Esophagus (tissue), 2 donors: ENCODE data around the gene LAPTM4A. TPM values are rescaled to one million over a fixed set of nuclear protein-coding genes. Genes with fewer than 3 reads are reported as not detected.

Source experiments
- H3K27ac ChIP-seq, 2 donors: one replicate each; pipeline ENCODE4 v1.5.1; 2013; ENCODE audit warnings: low read depth in 2 of 2, mild to moderate bottlenecking in 2 of 2, inconsistent platforms in 1 of 2, low read length in 1 of 2, moderate library complexity in 1 of 2
- H3K27me3 ChIP-seq, 2 donors: one replicate each; pipeline ENCODE4 v1.6.1; 2013; ENCODE audit warnings: low read length in 2 of 2, control low read depth in 1 of 2, mild to moderate bottlenecking in 1 of 2; ENCODE audit not compliant: insufficient read depth in 2 of 2, control insufficient read depth in 1 of 2
- H3K36me3 ChIP-seq, 2 donors: one replicate each; pipeline ENCODE4 v1.6.1; 2013; ENCODE audit warnings: low read length in 1 of 2; ENCODE audit not compliant: control insufficient read depth in 2 of 2, insufficient read depth in 2 of 2
- H3K4me1 ChIP-seq, 2 donors: one replicate each; pipeline ENCODE4 v1.6.1; 2013; ENCODE audit warnings: low read length in 1 of 2; ENCODE audit not compliant: control insufficient read depth in 2 of 2, insufficient read depth in 2 of 2
- H3K4me3 ChIP-seq, 2 donors: one replicate each; pipeline ENCODE4 v1.5.1; 2013; ENCODE audit warnings: low read length in 2 of 2, mild to moderate bottlenecking in 2 of 2, low read depth in 1 of 2, moderate library complexity in 1 of 2
- H3K9me3 ChIP-seq, 2 donors: one replicate each; pipeline ENCODE4 v1.6.1; 2013; ENCODE audit warnings: mild to moderate bottlenecking in 2 of 2, low read depth in 1 of 2, low read length in 1 of 2, moderate library complexity in 1 of 2; ENCODE audit not compliant: control insufficient read depth in 2 of 2, insufficient read depth in 1 of 2
- WGBS, 2 donors: extraction: QIAGEN DNeasy Blood & Tissue Kit; methylation state at CpG; one replicate each; pipeline ENCODE4 v1.1.7; 2013; 5-methylcytosine and 5-hydroxymethylcytosine counted together
- polyA plus RNA-seq, 2 donors: library from polyadenylated mRNA; stranded (reverse); fragments of 200-250 nt; gene quantifications; one replicate each; pipeline ENCODE4 v1.2.3, GENCODE V29; 2013
- donor health status: healthy with polysubstance abuse.
- donor health status: Bipolar disorder and iron deficiency.

The LAPTM4A gene
- polyA plus RNA-seq, 2 donors, result 57.7 to 148 TPM

GRCh38 chr2:20027705-20028434 is 23.6 kb downstream of the LAPTM4A start:
- WGBS, 2 donors, result 69 to 73% methylated on average over 3 of the region's 3 CpGs
- Histone ChIP-seq H3K9me3 (no peaks in the 10 kb centered on the region), H3K4me3 (no peak overlapping the region), H3K27ac (no peak overlapping the region), H3K4me1 (no peaks in the 10 kb centered on the region), H3K36me3 (peaks cover 3% of the 10 kb centered on the region in 2 donors), H3K27me3 (no peaks in the 10 kb centered on the region)

GRCh38 chr2:20027260-20027677 is 24.2 kb downstream of the LAPTM4A start:
- Histone ChIP-seq H3K9me3 (no peaks in the 10 kb centered on the region), H3K4me3 (no peak overlapping the region), H3K27ac (peak overlapping the region in 1 of 2 donors; percentile 22), H3K27me3 (no peaks in the 10 kb centered on the region), H3K4me1 (no peaks in the 10 kb centered on the region), H3K36me3 (peaks cover 3% of the 10 kb centered on the region in 2 donors)
- 52 to 69% methylated on average over 4 of the region's 4 CpGs for WGBS, 2 donors

- WGBS, 2 donors, result 89 to 91% methylated on average over 3 of the region's 3 CpGs
- Histone ChIP-seq H3K4me3 (no peak overlapping the region), H3K9me3 (peaks cover 0 to 3% of the 10 kb centered on the region in 2 donors)
Observed at GRCh38 chr2:20025065-20025786, 26.2 kb downstream of the LAPTM4A start.

GRCh38 chr2:20023688-20024087 is 27.7 kb downstream of the LAPTM4A start:
- no peak overlapping the region for H3K4me3 ChIP-seq
- H3K4me1 ChIP-seq, result no peaks in the 10 kb centered on the region
- H3K36me3 ChIP-seq, result no peaks in the 10 kb centered on the region
- WGBS, 2 donors, result 94% methylated on average over 4 of the region's 4 CpGs
- no peaks in the 10 kb centered on the region for H3K27me3 ChIP-seq
- H3K9me3 ChIP-seq, result peaks cover 0 to 3% of the 10 kb centered on the region in 2 donors
- no peak overlapping the region for H3K27ac ChIP-seq

More at GRCh38 chr2:20025065-20025786, 26.2 kb downstream of the LAPTM4A start:
- Histone ChIP-seq H3K36me3 (peaks cover 2% of the 10 kb centered on the region in 2 donors), H3K27ac (no peak overlapping the region), H3K4me1 (no peaks in the 10 kb centered on the region), H3K27me3 (no peaks in the 10 kb centered on the region)

DNA sequence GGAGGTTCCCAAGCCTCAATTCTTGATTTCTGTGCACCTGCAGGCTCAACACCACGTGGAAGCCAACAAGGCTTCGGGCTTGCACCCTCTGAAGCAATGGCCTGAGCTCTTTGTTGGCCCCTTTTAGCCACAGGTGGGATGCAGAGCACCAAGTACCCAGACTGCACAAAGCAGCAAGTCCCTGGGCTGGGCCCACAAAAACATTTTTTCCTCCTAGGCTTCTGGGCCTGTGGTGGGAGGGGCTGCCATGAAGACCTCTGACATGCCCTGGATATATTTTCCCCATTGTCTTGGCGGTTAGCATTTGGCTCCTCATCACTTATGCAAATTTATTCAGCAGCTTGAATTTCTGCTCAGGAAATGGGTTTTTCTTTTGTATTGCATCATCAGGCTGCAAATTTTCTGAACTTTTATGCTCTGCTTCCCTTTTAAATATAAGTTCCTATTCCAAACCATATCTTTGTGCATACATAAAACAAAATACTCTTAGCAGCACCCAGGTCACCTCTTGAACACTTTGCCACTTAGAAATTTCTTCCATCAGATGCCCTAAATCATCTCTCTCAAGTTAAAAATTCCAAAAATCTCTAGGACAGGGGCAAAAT is 29.9 kb downstream of the LAPTM4A start:
- H3K4me1 ChIP-seq, result no peaks in the 10 kb centered on the region
- no peaks in the 10 kb centered on the region for H3K36me3 ChIP-seq
- H3K4me3 ChIP-seq, result no peak overlapping the region
- no peaks in the 10 kb centered on the region for H3K27me3 ChIP-seq
- peaks cover 0 to 3% of the 10 kb centered on the region in 2 donors for H3K9me3 ChIP-seq
- no peak overlapping the region for H3K27ac ChIP-seq
- 87 to 88% methylated on average over 3 of the region's 3 CpGs for WGBS, 2 donors

- H3K27me3 ChIP-seq, result no peaks in the 10 kb centered on the region
- H3K4me3 ChIP-seq, result no peak overlapping the region
- no peaks in the 10 kb centered on the region for H3K4me1 ChIP-seq
- peaks cover 0 to 3% of the 10 kb centered on the region in 2 donors for H3K9me3 ChIP-seq
- no peaks in the 10 kb centered on the region for H3K36me3 ChIP-seq
- WGBS, 2 donors, result 80 to 87% methylated on average over 4 of the region's 4 CpGs
- no peak overlapping the region for H3K27ac ChIP-seq
Observed at GRCh38 chr2:20019747-20020146, 31.7 kb downstream of the LAPTM4A start.

DNA sequence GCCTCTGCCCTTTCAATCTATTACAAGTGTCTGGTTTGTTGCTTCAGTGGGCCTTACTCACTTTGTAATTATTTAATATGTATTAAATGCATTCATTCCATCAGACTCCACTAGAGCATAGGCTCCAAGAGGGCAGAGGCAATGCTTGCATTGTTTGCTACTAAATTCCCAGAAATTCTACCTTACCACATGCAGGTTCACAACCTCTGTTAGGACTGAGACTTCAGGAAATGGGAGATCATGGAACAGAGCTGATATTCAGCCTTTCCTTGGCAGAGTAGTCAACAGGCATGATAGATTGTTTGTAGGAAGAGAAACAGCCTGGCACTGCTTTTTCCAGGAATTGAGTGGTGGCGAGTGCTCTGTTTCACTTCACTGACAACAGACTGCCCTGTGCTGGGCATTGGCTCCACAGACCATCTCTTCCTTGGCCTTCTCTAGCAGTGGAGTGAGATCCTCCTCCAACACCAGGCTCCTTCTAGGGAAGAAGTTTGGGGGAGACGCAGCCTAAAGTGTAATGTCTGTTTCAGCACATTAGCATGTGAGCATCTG is 32.8 kb downstream of the LAPTM4A start:
- Histone ChIP-seq H3K27ac (no peak overlapping the region), H3K4me3 (no peak overlapping the region), H3K4me1 (no peaks in the 10 kb centered on the region), H3K36me3 (no peaks in the 10 kb centered on the region), H3K9me3 (peaks cover 0 to 3% of the 10 kb centered on the region in 2 donors), H3K27me3 (no peaks in the 10 kb centered on the region)
- WGBS, 2 donors, result 92 to 98% methylated on average over 2 of the region's 2 CpGs

- H3K36me3 ChIP-seq, result no peaks in the 10 kb centered on the region
- H3K4me1 ChIP-seq, result no peaks in the 10 kb centered on the region
- H3K27ac ChIP-seq, result no peak overlapping the region
Observed at GRCh38 chr2:20016346-20016745, 35.1 kb downstream of the LAPTM4A start.

GRCh38 chr2:20015482-20016083 is 35.8 kb downstream of the LAPTM4A start:
- Histone ChIP-seq H3K36me3 (no peaks in the 10 kb centered on the region), H3K4me3 (no peak overlapping the region), H3K4me1 (no peaks in the 10 kb centered on the region), H3K27ac (no peak overlapping the region), H3K27me3 (no peaks in the 10 kb centered on the region), H3K9me3 (no peaks in the 10 kb centered on the region)
- 13 to 28% methylated on average over 2 of the region's 2 CpGs for WGBS, 2 donors

More at GRCh38 chr2:20016346-20016745, 35.1 kb downstream of the LAPTM4A start:
- Histone ChIP-seq H3K27me3 (no peaks in the 10 kb centered on the region), H3K9me3 (peaks cover 0 to 2% of the 10 kb centered on the region in 2 donors), H3K4me3 (no peak overlapping the region)
